ENCODE data around the gene NKD1.

Gene NKD1

DNA sequence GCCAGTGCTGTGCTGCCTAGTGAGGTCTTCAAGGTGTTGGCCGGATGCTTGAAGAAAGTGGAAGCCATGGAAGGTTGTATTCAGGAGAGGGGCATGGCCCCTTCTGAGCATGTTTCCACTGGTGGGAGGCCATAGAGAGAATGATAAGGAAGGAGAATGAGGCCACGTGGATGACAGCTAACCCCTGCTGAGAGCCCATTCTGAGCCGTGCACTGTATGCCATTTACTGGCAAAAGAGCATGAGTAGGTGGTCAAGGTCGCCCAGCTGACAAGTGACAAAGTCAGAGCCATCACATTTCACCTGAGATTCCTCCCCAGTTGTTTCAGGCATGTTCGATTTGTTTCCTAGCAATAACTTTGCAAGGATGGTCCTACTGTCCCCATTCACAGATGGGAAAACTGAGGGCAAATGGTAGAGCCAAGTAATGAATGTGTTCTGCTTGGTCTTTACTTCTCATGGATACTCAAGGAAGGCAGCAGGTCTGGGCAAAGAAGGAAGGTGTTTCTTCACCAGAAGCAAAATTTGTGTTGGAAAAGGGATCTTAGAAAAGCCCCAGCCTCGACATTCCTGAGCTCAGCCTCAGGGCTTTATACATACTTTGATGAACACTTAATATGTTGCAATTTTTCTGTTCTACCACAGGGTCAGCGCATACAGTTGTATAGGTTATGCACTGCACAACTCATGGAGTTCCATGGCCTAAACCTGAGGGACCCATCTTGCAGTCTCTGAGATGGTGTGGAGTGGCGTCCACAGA is 10.5 kb upstream of the NKD1 start:
- Histone ChIP-seq H3K9ac (ENCODE audit: low read depth, low read length, poor library complexity, severe bottlenecking) (no peak overlapping the region), H4K20me1 (ENCODE audit: insufficient read depth, low read length, poor library complexity, severe bottlenecking) (no peaks in the 10 kb centered on the region), H3K4me1 (ENCODE audit: insufficient read depth, low read length, poor library complexity, severe bottlenecking) (no peaks in the 10 kb centered on the region), H3K4me2 (ENCODE audit: low read depth, low read length, poor library complexity, severe bottlenecking) (no peak overlapping the region), H3K79me2 (ENCODE audit: insufficient read depth, low read length) (no peaks in the 10 kb centered on the region), H3K9me3 (ENCODE audit: insufficient read depth, low read depth, low read length) (no peaks in the 10 kb centered on the region; the same call in 1 of the 2 replicates), H3K9me2 (replicated peaks; ENCODE audit: low read depth, low read length) (no peaks in the 10 kb centered on the region), H3K4me3 (ENCODE audit: low read length, poor library complexity, severe bottlenecking) (no peak overlapping the region), H3K36me3 (ENCODE audit: insufficient read depth, low read length) (no peaks in the 10 kb centered on the region), H2AFZ (ENCODE audit: low read length) (no peak overlapping the region), H3K27me3 (ENCODE audit: insufficient read depth, low read length, poor library complexity, severe bottlenecking) (no peaks in the 10 kb centered on the region), H3F3A (ENCODE audit: low read depth) (no peaks in the 10 kb centered on the region)
- TF ChIP-seq, protein P1, sequence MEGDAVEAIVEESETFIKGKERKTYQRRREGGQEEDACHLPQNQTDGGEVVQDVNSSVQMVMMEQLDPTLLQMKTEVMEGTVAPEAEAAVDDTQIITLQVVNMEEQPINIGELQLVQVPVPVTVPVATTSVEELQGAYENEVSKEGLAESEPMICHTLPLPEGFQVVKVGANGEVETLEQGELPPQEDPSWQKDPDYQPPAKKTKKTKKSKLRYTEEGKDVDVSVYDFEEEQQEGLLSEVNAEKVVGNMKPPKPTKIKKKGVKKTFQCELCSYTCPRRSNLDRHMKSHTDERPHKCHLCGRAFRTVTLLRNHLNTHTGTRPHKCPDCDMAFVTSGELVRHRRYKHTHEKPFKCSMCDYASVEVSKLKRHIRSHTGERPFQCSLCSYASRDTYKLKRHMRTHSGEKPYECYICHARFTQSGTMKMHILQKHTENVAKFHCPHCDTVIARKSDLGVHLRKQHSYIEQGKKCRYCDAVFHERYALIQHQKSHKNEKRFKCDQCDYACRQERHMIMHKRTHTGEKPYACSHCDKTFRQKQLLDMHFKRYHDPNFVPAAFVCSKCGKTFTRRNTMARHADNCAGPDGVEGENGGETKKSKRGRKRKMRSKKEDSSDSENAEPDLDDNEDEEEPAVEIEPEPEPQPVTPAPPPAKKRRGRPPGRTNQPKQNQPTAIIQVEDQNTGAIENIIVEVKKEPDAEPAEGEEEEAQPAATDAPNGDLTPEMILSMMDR (conservative IDR thresholded peaks at IDR 0.05; ENCODE audit: low read length) = no peak

DNA sequence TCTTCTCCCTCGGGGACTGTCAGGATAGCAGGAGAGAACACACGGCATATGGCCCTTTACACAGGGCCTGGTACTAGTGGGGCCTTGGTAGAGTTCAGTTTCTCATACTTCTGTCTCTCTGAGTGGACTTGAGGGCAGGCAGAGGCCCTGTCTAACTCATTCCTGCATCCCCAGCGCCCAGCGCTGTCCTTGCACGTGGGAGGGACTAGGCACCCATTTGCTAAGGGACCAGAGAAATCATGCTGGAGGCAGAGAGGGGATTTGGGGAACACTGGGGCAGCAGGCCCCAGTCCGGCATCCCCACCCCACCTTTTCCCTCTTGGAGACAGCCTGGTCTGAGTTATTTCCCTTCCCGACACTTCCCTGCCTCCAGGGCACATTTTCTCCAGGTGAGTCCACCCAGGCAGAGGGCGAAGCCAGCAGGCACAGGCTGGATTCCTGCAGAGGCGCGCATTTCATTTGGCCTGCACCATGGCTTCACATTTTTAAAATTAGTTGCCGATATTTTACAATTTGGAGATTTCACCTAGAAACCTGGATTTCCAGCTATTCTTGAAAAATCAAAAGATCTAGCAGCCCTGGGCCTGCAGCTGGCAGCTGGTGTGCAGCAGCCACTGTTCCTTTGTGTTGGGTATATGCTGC is 9.7 kb upstream of the NKD1 start:
- Histone ChIP-seq H4K20me1 (ENCODE audit: insufficient read depth, low read length, poor library complexity, severe bottlenecking) (no peaks in the 10 kb centered on the region), H3F3A (ENCODE audit: low read depth) (no peaks in the 10 kb centered on the region), H2AFZ (ENCODE audit: low read length) (no peak overlapping the region), H3K36me3 (ENCODE audit: insufficient read depth, low read length) (no peaks in the 10 kb centered on the region), H3K9me2 (replicated peaks; ENCODE audit: low read depth, low read length) (no peaks in the 10 kb centered on the region), H3K9me3 (ENCODE audit: insufficient read depth, low read depth, low read length) (no peaks in the 10 kb centered on the region; the same call in 1 of the 2 replicates), H3K79me2 (ENCODE audit: insufficient read depth, low read length) (no peaks in the 10 kb centered on the region), H3K4me3 (ENCODE audit: low read length, poor library complexity, severe bottlenecking) (no peak overlapping the region), H3K27me3 (ENCODE audit: insufficient read depth, low read length, poor library complexity, severe bottlenecking) (peaks cover 2% of the 10 kb centered on the region), H3K4me2 (ENCODE audit: low read depth, low read length, poor library complexity, severe bottlenecking) (no peak overlapping the region), H3K4me1 (ENCODE audit: insufficient read depth, low read length, poor library complexity, severe bottlenecking) (no peaks in the 10 kb centered on the region), H3K9ac (ENCODE audit: low read depth, low read length, poor library complexity, severe bottlenecking) (no peak overlapping the region)
- no peak for TF ChIP-seq EZH2phosphoT487 (IDR thresholded peaks at IDR 0.05; ENCODE audit: borderline replicate concordance)
- TF ChIP-seq, protein P1 (conservative IDR thresholded peaks at IDR 0.05; ENCODE audit: low read length) = no peak

DNA sequence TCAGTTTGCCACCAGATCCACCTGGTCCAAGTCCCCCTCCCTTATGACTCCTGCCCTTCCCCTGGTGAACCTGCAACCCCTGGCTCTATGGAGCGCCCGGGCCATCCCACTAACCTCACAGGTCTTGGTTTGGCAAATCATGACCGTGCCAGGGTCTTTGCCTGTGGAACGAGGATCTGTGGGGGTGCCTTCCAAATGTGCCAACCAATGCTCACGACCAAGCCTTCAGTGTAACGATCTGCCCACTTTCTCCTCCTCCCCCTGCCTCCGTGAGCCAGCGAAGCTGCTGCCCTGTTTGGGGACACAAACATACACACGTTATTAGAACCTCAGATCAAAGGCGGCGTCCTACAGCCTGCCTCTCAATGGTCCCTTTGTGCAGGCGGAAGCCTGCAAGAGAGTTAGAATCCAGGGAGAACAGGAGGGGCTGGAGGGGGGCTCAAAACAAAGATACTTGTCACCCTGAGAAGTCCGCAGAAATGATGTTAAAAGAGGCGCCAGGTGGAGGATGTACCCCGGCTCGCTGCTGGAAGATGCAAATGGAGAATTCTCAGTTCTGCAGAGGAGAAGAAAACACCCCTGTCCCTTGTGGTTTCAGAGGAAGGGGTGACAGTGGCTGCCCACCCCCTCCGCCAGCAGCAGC is 9.0 kb upstream of the NKD1 start:
- H3K36me3 ChIP-seq (ENCODE audit: insufficient read depth, low read length) = no peaks in the 10 kb centered on the region
- no peak for TF ChIP-seq EZH2phosphoT487 (IDR thresholded peaks at IDR 0.05; ENCODE audit: borderline replicate concordance)
- TF ChIP-seq, protein P1 (conservative IDR thresholded peaks at IDR 0.05; ENCODE audit: low read length) = no peak
- no peaks in the 10 kb centered on the region for H4K20me1 ChIP-seq (ENCODE audit: insufficient read depth, low read length, poor library complexity, severe bottlenecking)
- no peaks in the 10 kb centered on the region; the same call in 1 of the 2 replicates for H3K9me3 ChIP-seq (ENCODE audit: insufficient read depth, low read depth, low read length)
- H3K9me2 ChIP-seq (replicated peaks; ENCODE audit: low read depth, low read length) = no peaks in the 10 kb centered on the region
- H3K9ac ChIP-seq (ENCODE audit: low read depth, low read length, poor library complexity, severe bottlenecking) = no peak overlapping the region
- H3K4me2 ChIP-seq (ENCODE audit: low read depth, low read length, poor library complexity, severe bottlenecking) = no peak overlapping the region
- H2AFZ ChIP-seq (ENCODE audit: low read length) = no peak overlapping the region
- H3K4me3 ChIP-seq (ENCODE audit: low read length, poor library complexity, severe bottlenecking) = no peak overlapping the region
- no peaks in the 10 kb centered on the region for H3F3A ChIP-seq (ENCODE audit: low read depth)
- H3K27me3 ChIP-seq (ENCODE audit: insufficient read depth, low read length, poor library complexity, severe bottlenecking) = peaks cover 9% of the 10 kb centered on the region
- no peaks in the 10 kb centered on the region for H3K4me1 ChIP-seq (ENCODE audit: insufficient read depth, low read length, poor library complexity, severe bottlenecking)
- H3K79me2 ChIP-seq (ENCODE audit: insufficient read depth, low read length) = no peaks in the 10 kb centered on the region

All from Loucy (cell line).